Measurements from ENCODE around the gene GMPPA.

GMPPA gene

GRCh38 chr2:219502618-219503017 is 3.9 kb downstream of the GMPPA start:
- DNase-seq = no peak

- DNase-seq = no peak
Observed at GRCh38 chr2:219505585-219505984, 6.9 kb downstream of the GMPPA start.

GRCh38 chr2:219506153-219506801 is 7.6 kb downstream of the GMPPA start:
- DNase-seq = no peak

- DNase-seq = peak in 3 of 56 donors; percentile 6 to 20 (median 14)
Observed at GRCh38 chr2:219506802-219507526, 8.3 kb downstream of the GMPPA start.

- DNase-seq = no peak
Observed at GRCh38 chr2:219507581-219508443, 9.1 kb downstream of the GMPPA start.

GRCh38 chr2:219508444-219508734 is 9.7 kb downstream of the GMPPA start:
- no peak for DNase-seq

- DNase-seq = peak in 2 of 56 donors; percentile 30 to 61
Observed at GRCh38 chr2:219508971-219509779, 10.5 kb downstream of the GMPPA start.

- peak in 41 of 56 donors; percentile 3 to 62 (median 41) for DNase-seq
Observed at GRCh38 chr2:219509780-219510511, 11.3 kb downstream of the GMPPA start.

GRCh38 chr2:219510512-219511135 is 11.9 kb downstream of the GMPPA start:
- no peak for DNase-seq

- DNase-seq = peak in 6 of 56 donors; percentile 4 to 38 (median 18)
Observed at GRCh38 chr2:219511547-219512325, 13.0 kb downstream of the GMPPA start.

- DNase-seq = no peak
Observed at GRCh38 chr2:219512524-219513216, 14.0 kb downstream of the GMPPA start.

- no peak for DNase-seq
Observed at GRCh38 chr2:219513787-219514186, 15.1 kb downstream of the GMPPA start.

- peak in 2 of 56 donors; percentile 11 to 23 for DNase-seq
Observed at GRCh38 chr2:219514196-219514761, 15.6 kb downstream of the GMPPA start, which contains the start of gene ASIC4. Gene ASIC4, plus strand, starts transcription at chr2:219514482. Its CDS starts 243 bp downstream, at chr2:219514725.

- DNase-seq = no peak
Observed at GRCh38 chr2:219514836-219515235, 16.1 kb downstream of the GMPPA start.

- DNase-seq = no peak
Observed at GRCh38 chr2:219515874-219516629, 17.4 kb downstream of the GMPPA start.

- DNase-seq = no peak
Observed at GRCh38 chr2:219516888-219517287, 18.2 kb downstream of the GMPPA start.
